GM12878 (cell line): ENCODE data around the gene NUP210. TPM values are rescaled to one million over a fixed set of nuclear protein-coding genes. Genes with fewer than 3 reads are reported as not detected.

Source experiments
- ATAC-seq: fragments of 200-7000 bp; cut with Tn5 transposase; 3 replicates; pipeline ENCODE4 v1.9.1; 2020; ENCODE audit warnings: mild to moderate bottlenecking, moderate library complexity
- BruUV-seq: library from RNA; stranded (reverse); fragments of 400-500 nt; replicated peaks from 2 replicates; lab custom pipeline; 2021; lab: Mats Ljungman, UMichigan
- CTCF ChIA-PET: fragments of 300-600 bp; sonication (Branson Sonifier 250); formaldehyde crosslinking; extraction: SDS; loops from one replicate; lab custom pipeline; 2021; ENCODE audit warnings: inconsistent platforms; lab: Yijun Ruan, JAX
- POLR2A ChIA-PET: fragments of 350-600 bp; formaldehyde crosslinking; extraction: SDS; loops from one replicate; lab custom pipeline; 2021; ENCODE audit warnings: inconsistent platforms; lab: Charles Lee
- RAD21 ChIA-PET: fragments of 300-600 bp; sonication (Branson Sonifier 250); formaldehyde crosslinking; loops from one replicate; lab custom pipeline; 2023; ENCODE audit warnings: antibody characterized with exemption; ENCODE audit not compliant: unreplicated experiment; lab: Charles Lee
- SMC1A ChIA-PET: fragments of 300-600 bp; sonication (Branson Sonifier 250); formaldehyde crosslinking; loops from one replicate; lab custom pipeline; 2023; ENCODE audit not compliant: unreplicated experiment, uncharacterized antibody; lab: Charles Lee
- DNase-seq: peaks from one replicate; pipeline ENCODE4 v3.0.0-alpha.2; 2011; ENCODE audit warnings: low read depth, low spot score
- FAIRE-seq: peaks from 3 replicates; lab custom pipeline; 2011; peaks lifted over from hg19 to GRCh38; lab: Jason Lieb, UNC
- H2AFZ ChIP-seq: 2 replicates; pipeline ENCODE4 v1.6.0; 2011; ENCODE audit warnings: low read depth, low read length, control low read depth; ENCODE audit not compliant: control insufficient read depth
- H3K27ac ChIP-seq: 2 replicates; pipeline ENCODE4 v1.5.1; 2011; ENCODE audit warnings: control low read depth; ENCODE audit not compliant: control insufficient read depth, insufficient read depth
- H3K27me3 ChIP-seq, 2 experiments: replicated peaks in 1 of 2; 2 replicates each; pipeline versions ENCODE4 v1.6.0 to v1.6.1; 2011; ENCODE audit warnings: low read length in 1 of 2; ENCODE audit not compliant: control insufficient read depth in 2 of 2, insufficient read depth in 2 of 2
- H3K36me3 ChIP-seq, 2 experiments: 2 replicates each; pipeline ENCODE4 v1.5.1; 2011; ENCODE audit warnings: low read length in 1 of 2; ENCODE audit not compliant: control insufficient read depth in 2 of 2, insufficient read depth in 2 of 2
- H3K4me1 ChIP-seq: 2 replicates; pipeline ENCODE4 v1.6.1; 2011; ENCODE audit warnings: mild to moderate bottlenecking, low read length, moderate library complexity, mixed read lengths; ENCODE audit not compliant: control insufficient read depth, insufficient read depth
- H3K4me2 ChIP-seq: 2 replicates; pipeline ENCODE4 v1.6.0; 2011; ENCODE audit warnings: control low read depth; ENCODE audit not compliant: control insufficient read depth, insufficient read depth
- H3K4me3 ChIP-seq: fragments of 200-600 bp; sonication (generic); 2 replicates; pipeline ENCODE4 v1.5.1; 2016
- H3K79me2 ChIP-seq: 2 replicates; pipeline ENCODE4 v1.6.0; 2011; ENCODE audit warnings: low read length; ENCODE audit not compliant: control insufficient read depth, insufficient read depth
- H3K9ac ChIP-seq: 2 replicates; pipeline ENCODE4 v1.8.0; 2011; ENCODE audit warnings: low read length, control low read depth, mixed read lengths; ENCODE audit not compliant: control insufficient read depth, insufficient read depth
- H3K9me3 ChIP-seq: replicated peaks from 3 replicates; pipeline ENCODE4 v1.5.1; 2011; ENCODE audit warnings: mild to moderate bottlenecking, low read length; ENCODE audit not compliant: control insufficient read depth, insufficient read depth
- H4K20me1 ChIP-seq: 2 replicates; pipeline ENCODE4 v1.6.0; 2011; ENCODE audit not compliant: control insufficient read depth, insufficient read depth
- IKZF2 ChIP-seq, 2 experiments: fragments of 450-650 bp; IDR thresholded peaks; 2 replicates each; pipeline ENCODE4 v1.6.1; 2017; ENCODE audit warnings: mild to moderate bottlenecking in 2 of 2, moderate library complexity in 2 of 2
- PML ChIP-seq: IDR thresholded peaks from 2 replicates; pipeline ENCODE4 v1.6.1; 2012; ENCODE audit warnings: low read length, inconsistent platforms
- POLR2AphosphoS5 ChIP-seq: IDR thresholded peaks from 2 replicates; pipeline ENCODE4 v1.6.1; 2011; ENCODE audit warnings: mild to moderate bottlenecking, low read length, inconsistent platforms
- TBL1XR1 ChIP-seq: IDR thresholded peaks from 2 replicates; pipeline ENCODE4 v1.6.1; 2012; ENCODE audit warnings: low read depth, low read length, improper control_type of control experiment
- WGBS: methylation state at CpG from one replicate; pipeline ENCODE4 v1.1.6; 2016; ENCODE audit warnings: low lambda C conversion rate; ENCODE audit not compliant: insufficient replicate concordance, insufficient coverage; ENCODE audit errors: missing lambda C conversion rate; 5-methylcytosine and 5-hydroxymethylcytosine counted together
- in situ Hi-C: fragments of 300-500 bp; cut with MboI; formaldehyde crosslinking; loops from 9 replicates; pipeline ENCODE4 v1.14.3; 2018; ENCODE audit warnings: mixed read lengths
- intact Hi-C: fragments of 100-400 bp; cut with micrococcal nuclease; formaldehyde crosslinking; loops from one replicate; pipeline ENCODE4 v1.14.2; 2022; ENCODE audit not compliant: unreplicated experiment
- polyA plus RNA-seq, 11 experiments: library from polyadenylated mRNA; depleted of rRNA in 4 of 11; unstranded in 6 of 11; stranded (reverse) in 5 of 11; fragments of >200 nt; fragmentation: Nextera tagmentation in 4 of 11; fragmentation: Illumina TruSeq in 1 of 11; extraction: Ambion mirVana in 4 of 11; extraction: Trizol in 1 of 11; gene quantifications; 1 replicate in 1 of 11; 2 replicates in 10 of 11; pipeline versions ENCODE4 v1.2.1 to v1.2.3, GENCODE V29; 2011 to 2016; ENCODE audit warnings: inconsistent platforms in 2 of 11, missing spikeins in 2 of 11, low read depth in 1 of 11
- total RNA-seq, 4 experiments: library from RNA; depleted of rRNA in 3 of 4; stranded (reverse); fragments of >200 nt in 3 of 4; fragmentation: Illumina TruSeq in 1 of 4; extraction: Trizol in 1 of 4; gene quantifications; 2 replicates each; pipeline versions ENCODE4 v1.2.1 to v1.2.3, GENCODE V29; 2013 to 2021

Gene NUP210
- total and polyA plus RNA-seq, 10 of the 15 experiments (the other 5 are each of a cell fraction or from before 2014, with no cell fraction given): 2.9 to 150 (median 76.0) TPM

GRCh38 chr3:13345772-13346171 lies 74.3 kb downstream of the NUP210 start:
- no peak overlapping the region for H2AFZ ChIP-seq
- H3K4me2 ChIP-seq: no peak overlapping the region
- ChIA-PET RAD21 (interaction anchor here (1.7 kb wide), 1 partner anchor 14 kb away, joined by 6 read pairs; no protein-coding TSS in a partner anchor), SMC1A (no interaction called here), CTCF (interaction anchor here (1.4 kb wide), 1 partner anchor 107 kb away, joined by 8 read pairs; no protein-coding TSS in a partner anchor), POLR2A (no interaction called here)
- H3K27me3 ChIP-seq: no peaks in the 10 kb centered on the region
- no peak overlapping the region for H3K27ac ChIP-seq
- in situ Hi-C loops: no loop called here
- intact Hi-C loops: no loop called here
- no TSS peak for BruUV-seq
- 85% methylated on average over 6 of the region's 6 CpGs for WGBS
- no peak overlapping the region for H3K9ac ChIP-seq
- no peaks in the 10 kb centered on the region; the same call in 1 of the 2 replicates for H4K20me1 ChIP-seq
- no peak for ATAC-seq
- no peak for DNase-seq
- H3K4me1 ChIP-seq: no peaks in the 10 kb centered on the region
- no peak for FAIRE-seq
- TF ChIP-seq TBL1XR1 (no peak), POLR2AphosphoS5 (no peak)
- no peaks in the 10 kb centered on the region for H3K79me2 ChIP-seq
- peaks cover 45 to 51% of the 10 kb centered on the region in 2 experiments for H3K36me3 ChIP-seq
- H3K9me3 ChIP-seq: no peaks in the 10 kb centered on the region
- H3K4me3 ChIP-seq: no peak overlapping the region

GRCh38 chr3:13345284-13345683 lies 74.8 kb downstream of the NUP210 start:
- TF ChIP-seq IKZF2 (IDR thresholded peaks at IDR 0.05) (no peak), PML (0 out of 2 replicates have a peak, but pooled peaks have one; percentile 5)
- no peak overlapping the region for H2AFZ ChIP-seq
- intact Hi-C loops: no loop called here
- H3K36me3 ChIP-seq: peaks cover 49 to 52% of the 10 kb centered on the region in 2 experiments
- H3K27ac ChIP-seq: no peak overlapping the region
- no peaks in the 10 kb centered on the region; the same call in 1 of the 2 replicates for H4K20me1 ChIP-seq
- no peak overlapping the region for H3K4me2 ChIP-seq
- CTCF ChIA-PET: interaction anchor here (1.2 to 1.4 kb wide), 2 partner anchors 20 to 107 kb away, joined by 3 to 8 read pairs; no protein-coding TSS in a partner anchor
- no peaks in the 10 kb centered on the region for H3K27me3 ChIP-seq
- RAD21 ChIA-PET: interaction anchor here (0.7 to 1.7 kb wide), 2 partner anchors 13 to 106 kb away, joined by 3 to 6 read pairs; no protein-coding TSS in a partner anchor
- DNase-seq (no peak), ATAC-seq (no peak), FAIRE-seq (no peak)
- no peaks in the 10 kb centered on the region for H3K9me3 ChIP-seq
- WGBS: 94% methylated on average over 8 of the region's 8 CpGs
- no peak overlapping the region for H3K9ac ChIP-seq
- no peak overlapping the region for H3K4me3 ChIP-seq
- no peaks in the 10 kb centered on the region for H3K4me1 ChIP-seq
- no TSS peak for BruUV-seq
- H3K79me2 ChIP-seq: no peaks in the 10 kb centered on the region
- POLR2A ChIA-PET: no interaction called here
- in situ Hi-C loops: no loop called here
- SMC1A ChIA-PET: interaction anchor here (2.3 kb wide), 1 partner anchor 13 kb away, joined by 11 read pairs; no protein-coding TSS in a partner anchor
